Adrenal gland (tissue), 5 donors: Measurements from ENCODE around the gene PCDHA4.
"Not testable (repeated sequence)": the region's sequence is repeated elsewhere in the genome, so short reads cannot be mapped to it uniquely, and the experiment has no call there.

Experiments used
- CTCF ChIP-seq, 6 experiments: fragments of 450-650 bp in 4 of 6; fragments of 200-600 bp in 2 of 6; sonication (generic) in 1 of 6; IDR thresholded peaks; 1 replicate in 5 of 6; 2 replicates in 1 of 6; pipeline versions ENCODE4 v1.5.1 to v1.8.0; 2016 to 2021; ENCODE audit warnings: antibody characterized with exemption in 6 of 6, mild to moderate bottlenecking in 2 of 6, moderate library complexity in 1 of 6
- POLR2A ChIP-seq, 2 donors: fragments of 450-650 bp; IDR thresholded peaks; one replicate each; pipeline ENCODE4 v1.6.1; 2017; ENCODE audit warnings: antibody characterized with exemption in 2 of 2, mild to moderate bottlenecking in 2 of 2, moderate library complexity in 1 of 2
- donor health status: DM: no; HTN: no; CAD: no.

- TF ChIP-seq CTCF, POLR2A (IDR thresholded peaks at IDR 0.05): not testable (repeated sequence)
These were observed 4.5 kb upstream of the PCDHA4 start for GRCh38 chr5:140802381-140802780.
